ENCODE data around the gene UNCX.

UNCX gene

GRCh38 chr7:1284743-1285458 is 52.2 kb downstream of the UNCX start:
- no peaks in the 10 kb centered on the region for H3K4me1 ChIP-seq (ENCODE audit: low read length)
- H3F3A ChIP-seq (ENCODE audit: insufficient read depth, low read length), result no peaks in the 10 kb centered on the region
- H3K4me2 ChIP-seq (ENCODE audit: low read depth, low read length), result no peak overlapping the region
- no peak for DNase-seq
- H3K9me2 ChIP-seq (replicated peaks; ENCODE audit: insufficient read depth, low read length), result no peaks in the 10 kb centered on the region
- no peaks in the 10 kb centered on the region for H3K79me2 ChIP-seq (ENCODE audit: low read length)
- no peak overlapping the region for H3K4me3 ChIP-seq (ENCODE audit: low read length)
- no peaks in the 10 kb centered on the region for H3K9me3 ChIP-seq (replicated peaks; ENCODE audit: insufficient read depth, low read length)
- H2AFZ ChIP-seq (ENCODE audit: low read length), result no peak overlapping the region
- no peak overlapping the region for H3K27ac ChIP-seq (ENCODE audit: low read length)
- TF ChIP-seq EZH2 (optimal IDR thresholded peaks at IDR 0.05; ENCODE audit: low read depth, low read length) (no peak), EZH2phosphoT487 (IDR thresholded peaks at IDR 0.05; ENCODE audit: low read length) (no peak)
- TF ChIP-seq, protein P1, sequence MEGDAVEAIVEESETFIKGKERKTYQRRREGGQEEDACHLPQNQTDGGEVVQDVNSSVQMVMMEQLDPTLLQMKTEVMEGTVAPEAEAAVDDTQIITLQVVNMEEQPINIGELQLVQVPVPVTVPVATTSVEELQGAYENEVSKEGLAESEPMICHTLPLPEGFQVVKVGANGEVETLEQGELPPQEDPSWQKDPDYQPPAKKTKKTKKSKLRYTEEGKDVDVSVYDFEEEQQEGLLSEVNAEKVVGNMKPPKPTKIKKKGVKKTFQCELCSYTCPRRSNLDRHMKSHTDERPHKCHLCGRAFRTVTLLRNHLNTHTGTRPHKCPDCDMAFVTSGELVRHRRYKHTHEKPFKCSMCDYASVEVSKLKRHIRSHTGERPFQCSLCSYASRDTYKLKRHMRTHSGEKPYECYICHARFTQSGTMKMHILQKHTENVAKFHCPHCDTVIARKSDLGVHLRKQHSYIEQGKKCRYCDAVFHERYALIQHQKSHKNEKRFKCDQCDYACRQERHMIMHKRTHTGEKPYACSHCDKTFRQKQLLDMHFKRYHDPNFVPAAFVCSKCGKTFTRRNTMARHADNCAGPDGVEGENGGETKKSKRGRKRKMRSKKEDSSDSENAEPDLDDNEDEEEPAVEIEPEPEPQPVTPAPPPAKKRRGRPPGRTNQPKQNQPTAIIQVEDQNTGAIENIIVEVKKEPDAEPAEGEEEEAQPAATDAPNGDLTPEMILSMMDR (IDR thresholded peaks at IDR 0.05; ENCODE audit: low read length), result no peak
- peaks cover 78% of the 10 kb centered on the region for H3K27me3 ChIP-seq (replicated peaks; ENCODE audit: insufficient read depth, low read length)
- H3K9ac ChIP-seq (ENCODE audit: low read length), result no peak overlapping the region
- no peaks in the 10 kb centered on the region for H3K36me3 ChIP-seq (replicated peaks; ENCODE audit: insufficient read depth, low read length)
- H4K20me1 ChIP-seq (ENCODE audit: insufficient read depth, low read length), result no peaks in the 10 kb centered on the region

GRCh38 chr7:1285556-1286301 is 53.1 kb downstream of the UNCX start:
- DNase-seq, result no peak
- Histone ChIP-seq H3K9ac (ENCODE audit: low read length) (no peak overlapping the region), H3K4me2 (ENCODE audit: low read depth, low read length) (no peak overlapping the region), H4K20me1 (ENCODE audit: insufficient read depth, low read length) (no peaks in the 10 kb centered on the region), H3K27ac (ENCODE audit: low read length) (no peak overlapping the region), H3K79me2 (ENCODE audit: low read length) (no peaks in the 10 kb centered on the region), H2AFZ (ENCODE audit: low read length) (no peak overlapping the region), H3K4me3 (ENCODE audit: low read length) (no peak overlapping the region), H3F3A (ENCODE audit: insufficient read depth, low read length) (no peaks in the 10 kb centered on the region), H3K36me3 (replicated peaks; ENCODE audit: insufficient read depth, low read length) (no peaks in the 10 kb centered on the region), H3K27me3 (replicated peaks; ENCODE audit: insufficient read depth, low read length) (peaks cover 86% of the 10 kb centered on the region), H3K9me2 (replicated peaks; ENCODE audit: insufficient read depth, low read length) (no peaks in the 10 kb centered on the region), H3K9me3 (replicated peaks; ENCODE audit: insufficient read depth, low read length) (no peaks in the 10 kb centered on the region), H3K4me1 (ENCODE audit: low read length) (no peaks in the 10 kb centered on the region)
- TF ChIP-seq EZH2phosphoT487 (IDR thresholded peaks at IDR 0.05; ENCODE audit: low read length) (no peak), EZH2 (optimal IDR thresholded peaks at IDR 0.05; ENCODE audit: low read depth, low read length) (no peak)
- TF ChIP-seq, protein P1 (IDR thresholded peaks at IDR 0.05; ENCODE audit: low read length), result no peak
